Suppressor macrophage (primary cell): ENCODE results near the gene E2F7.
A peak's percentile ranks its signal among the peaks of the same experiment; 100 is the strongest.

ENCODE experiments used
- DNase-seq, 4 experiments: peaks; one replicate each; pipeline ENCODE4 v3.0.0-alpha.2; 2020 to 2022

Gene E2F7

DNA sequence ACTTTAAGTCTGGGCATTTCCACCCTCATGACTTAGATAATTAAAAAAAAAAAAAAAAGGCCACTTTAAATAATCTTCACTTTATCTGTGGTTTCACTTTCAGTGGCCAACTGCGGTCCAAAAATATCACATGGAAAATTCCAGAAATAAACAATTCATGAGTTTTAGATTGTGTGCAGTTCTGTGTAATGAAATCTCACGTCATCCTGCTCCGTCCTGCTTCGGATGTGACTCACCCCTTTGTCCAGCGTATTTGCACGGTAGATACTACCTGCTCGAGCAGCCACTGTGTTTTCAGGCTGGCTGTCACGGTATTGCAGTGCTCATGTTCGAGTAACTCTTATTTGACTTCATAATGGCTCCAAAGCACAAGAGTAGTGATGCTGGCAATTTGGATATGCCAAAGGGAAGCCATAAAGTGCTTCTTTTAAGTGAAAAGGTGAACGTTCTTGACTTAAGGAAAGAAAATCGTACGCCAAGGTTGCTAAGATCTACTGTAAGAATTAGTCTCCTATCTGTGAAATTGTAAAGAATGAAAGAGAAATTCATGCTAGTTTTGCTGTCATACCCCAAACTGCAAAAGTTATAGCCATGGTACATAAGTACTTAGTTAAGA, 2.4 kb downstream of the E2F7 start:
- DNase-seq = no peak

DNA sequence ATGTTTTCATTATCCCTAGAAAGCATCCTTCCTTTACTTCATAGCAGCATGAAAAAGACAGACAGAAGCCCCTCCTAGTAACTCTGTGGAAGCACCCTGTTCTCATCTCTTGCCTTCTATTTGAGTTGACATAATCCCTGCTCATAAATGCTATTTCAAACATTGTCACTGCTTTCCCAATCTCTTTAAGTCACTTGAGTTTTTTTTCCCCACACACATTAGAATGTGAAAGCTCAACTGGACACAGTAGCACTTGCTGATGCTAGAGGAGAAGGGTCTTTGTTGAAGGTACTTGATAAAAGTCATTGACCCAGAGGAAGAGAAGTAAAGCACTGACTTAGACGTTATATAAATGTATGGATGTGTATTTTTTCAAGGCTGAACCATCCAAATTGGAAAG, 3.0 kb downstream of the E2F7 start:
- DNase-seq = no peak

DNA sequence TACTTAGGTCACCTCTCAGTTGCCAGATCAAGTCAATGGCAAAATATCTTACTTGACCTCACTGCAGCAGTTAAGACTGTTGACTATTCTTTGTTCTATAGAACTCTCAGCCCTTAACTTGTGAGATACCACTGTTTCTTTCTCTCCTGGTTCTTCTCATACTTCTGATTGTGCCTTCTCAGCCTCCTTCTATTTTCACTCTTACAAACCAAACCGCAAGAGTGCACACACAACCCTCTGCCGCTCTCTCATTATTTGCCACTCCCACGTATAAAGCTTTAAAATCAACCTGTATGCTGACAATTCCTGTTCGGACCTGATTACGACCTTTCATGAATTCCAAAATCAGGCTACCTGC, 4.5 kb downstream of the E2F7 start:
- DNase-seq = no peak

DNA sequence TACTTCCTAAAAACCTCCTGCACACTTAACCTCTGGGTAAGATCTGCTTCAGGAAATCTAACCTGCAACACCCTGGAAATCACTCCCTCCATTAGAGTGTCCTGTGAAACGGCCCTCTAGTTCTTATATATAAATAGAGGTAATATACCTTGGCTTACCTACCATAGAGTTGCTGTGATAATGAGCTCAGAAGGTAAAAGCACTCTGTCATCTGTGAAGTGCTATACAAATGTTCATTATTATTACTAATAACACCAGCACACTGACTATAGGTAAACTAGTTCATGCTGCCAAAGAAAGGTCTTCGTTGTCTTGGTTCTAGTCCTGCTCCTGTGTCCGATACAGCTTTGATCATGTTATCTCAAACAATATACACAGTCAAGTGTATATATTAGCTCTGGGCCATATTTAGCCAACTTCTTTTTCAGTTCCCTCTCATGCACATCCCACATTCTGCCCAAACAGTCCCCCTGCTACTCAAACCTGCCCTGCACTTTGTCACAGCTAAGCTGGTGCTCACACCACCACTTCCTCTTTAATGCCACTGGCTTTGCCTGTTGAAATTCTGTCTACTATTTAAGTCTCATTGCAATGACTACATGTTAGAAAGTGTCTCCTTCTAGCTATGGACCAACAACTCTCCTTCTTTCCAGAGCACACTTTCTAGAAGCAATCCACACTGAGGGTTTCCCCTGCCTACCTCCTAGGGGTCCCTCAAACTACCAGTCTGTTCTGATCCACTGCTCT, 5.1 kb downstream of the E2F7 start:
- peak; percentile 55 to 81 (median 69) for DNase-seq

DNA sequence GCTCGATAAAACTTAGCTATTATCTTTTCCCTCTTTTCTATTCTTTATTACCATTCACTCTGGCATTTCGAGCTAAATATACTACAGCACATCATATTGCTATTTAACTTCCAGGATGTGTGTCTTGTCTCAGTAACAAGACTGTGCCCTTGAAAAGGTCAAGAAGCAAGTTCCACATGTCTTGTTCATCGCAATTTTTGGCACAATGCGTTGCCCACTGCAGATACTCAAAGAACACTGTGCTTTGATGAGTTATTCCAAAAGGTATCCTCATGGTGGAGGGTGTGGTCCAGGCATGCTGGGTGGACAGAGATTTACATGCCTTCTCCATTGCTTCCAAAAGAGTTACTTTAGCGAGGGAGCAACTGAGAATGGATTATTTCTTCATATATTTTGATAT, 6.6 kb downstream of the E2F7 start:
- DNase-seq = no peak

DNA sequence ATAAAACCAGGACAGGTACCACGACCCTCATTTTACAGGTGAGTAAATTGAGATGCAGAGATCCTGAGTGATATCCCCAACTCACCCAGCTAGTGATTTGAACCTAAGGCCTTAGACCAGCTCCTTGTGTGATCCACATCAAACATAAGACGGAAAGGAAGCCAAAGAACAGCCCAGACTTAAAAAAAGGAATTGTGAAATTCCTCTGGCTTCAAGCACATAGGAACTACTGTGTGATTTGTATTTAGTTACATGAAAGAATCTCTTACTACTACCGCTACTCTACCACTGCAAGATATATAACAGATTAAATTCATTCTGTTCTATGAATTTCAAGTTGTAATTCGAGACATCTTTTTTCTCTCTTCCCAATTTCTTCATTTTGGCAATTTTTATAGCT, 10.5 kb downstream of the E2F7 start:
- no peak for DNase-seq

DNA sequence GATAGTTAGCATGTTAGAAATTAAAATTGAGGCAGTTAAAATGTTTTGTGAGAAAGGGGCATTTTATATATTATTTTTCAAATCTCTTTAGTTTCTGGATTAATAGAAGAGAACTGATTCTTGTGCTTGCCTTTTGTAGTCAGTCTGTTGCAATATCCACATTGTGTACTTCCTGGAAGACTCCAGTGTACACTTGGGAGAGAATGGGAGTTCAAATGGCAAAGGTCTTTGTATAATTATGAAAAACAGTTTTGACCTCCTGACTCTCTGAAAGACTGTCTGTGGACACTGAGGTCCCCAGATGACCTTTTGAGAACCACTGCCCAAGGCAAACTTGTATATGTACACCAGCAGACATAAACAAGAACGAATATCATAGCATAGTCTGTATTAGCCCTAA, 12.1 kb downstream of the E2F7 start:
- no peak for DNase-seq

DNA sequence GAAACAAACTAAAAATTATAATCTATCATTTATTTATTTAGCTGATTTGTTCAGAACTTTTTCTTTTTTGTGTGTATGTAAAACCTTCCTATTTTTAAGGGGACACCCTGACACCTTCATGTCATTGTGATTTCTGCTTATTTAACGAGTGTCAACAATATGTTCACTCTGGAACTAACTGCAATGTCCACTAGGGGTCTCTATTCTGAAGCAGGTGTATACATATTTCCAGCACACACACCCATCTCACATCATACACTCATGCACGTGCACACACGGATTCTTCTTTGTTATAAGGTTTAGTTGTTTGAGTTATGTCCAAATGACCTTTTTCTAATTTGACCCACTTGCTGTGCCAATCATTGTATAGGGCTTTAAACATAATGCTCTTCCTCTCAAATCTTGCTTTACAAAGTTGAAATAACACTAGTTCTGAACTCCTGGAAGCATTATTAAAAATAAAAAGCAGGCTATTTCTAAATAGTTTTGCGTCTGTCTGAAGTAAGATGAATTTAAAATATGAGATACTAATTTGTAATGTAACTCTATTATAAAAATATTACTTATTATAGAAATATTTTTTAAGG, 15.5 kb downstream of the E2F7 start:
- DNase-seq = peak; percentile 56 to 77 (median 60)

DNA sequence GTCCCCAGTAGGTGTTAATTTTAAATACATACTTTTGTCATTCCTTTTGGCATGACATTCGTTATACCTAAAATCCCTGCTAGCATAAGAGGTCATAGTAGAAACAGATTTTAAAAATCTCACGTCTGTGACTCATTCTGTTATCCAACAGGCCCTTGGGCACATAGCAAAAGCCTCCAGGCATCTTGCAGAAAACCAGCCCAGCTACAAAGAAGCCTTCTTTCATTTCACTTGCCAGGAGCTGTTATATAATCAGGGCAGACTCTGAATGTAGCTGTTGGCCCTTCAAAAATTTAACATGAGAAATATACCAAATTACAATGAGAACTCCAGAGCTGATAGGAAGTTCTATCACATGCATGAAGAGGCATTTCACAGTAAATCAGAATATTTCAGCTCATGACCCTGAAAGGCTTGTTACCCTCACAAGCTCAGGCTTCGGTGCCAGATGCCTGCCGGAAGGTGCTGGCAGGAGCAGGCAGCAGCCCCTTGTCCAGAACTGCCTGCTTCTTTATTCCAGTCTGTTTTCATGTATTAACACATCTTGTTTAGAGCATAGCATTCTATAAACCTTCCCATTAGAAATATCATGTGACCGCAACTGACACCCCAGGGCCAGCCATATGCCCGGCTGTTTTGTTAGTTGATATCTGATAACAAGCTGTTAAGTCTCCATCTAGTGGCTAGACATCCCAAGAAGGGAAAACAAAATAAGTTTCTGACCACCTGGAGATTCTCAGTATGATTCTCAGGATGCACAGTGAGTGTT, 17.8 kb downstream of the E2F7 start:
- no peak for DNase-seq

DNA sequence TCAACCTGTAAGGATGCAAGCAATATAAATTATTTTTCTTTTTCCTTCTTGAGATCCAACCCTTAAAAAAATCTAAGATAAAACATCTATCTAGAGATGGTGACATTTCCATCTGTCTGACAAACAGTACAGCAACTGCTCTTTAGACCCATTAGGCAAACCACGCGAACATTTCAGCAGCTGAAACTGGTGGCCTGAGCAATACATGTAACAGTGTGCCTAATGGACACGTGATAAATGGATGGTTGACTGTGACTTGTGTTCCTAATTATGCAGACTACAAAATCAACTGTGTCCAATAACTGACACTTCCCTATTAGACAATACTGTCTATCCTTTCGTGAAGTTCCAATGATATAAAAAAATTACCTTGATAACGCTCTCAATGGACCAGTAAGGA, 18.9 kb downstream of the E2F7 start:
- DNase-seq = no peak

DNA sequence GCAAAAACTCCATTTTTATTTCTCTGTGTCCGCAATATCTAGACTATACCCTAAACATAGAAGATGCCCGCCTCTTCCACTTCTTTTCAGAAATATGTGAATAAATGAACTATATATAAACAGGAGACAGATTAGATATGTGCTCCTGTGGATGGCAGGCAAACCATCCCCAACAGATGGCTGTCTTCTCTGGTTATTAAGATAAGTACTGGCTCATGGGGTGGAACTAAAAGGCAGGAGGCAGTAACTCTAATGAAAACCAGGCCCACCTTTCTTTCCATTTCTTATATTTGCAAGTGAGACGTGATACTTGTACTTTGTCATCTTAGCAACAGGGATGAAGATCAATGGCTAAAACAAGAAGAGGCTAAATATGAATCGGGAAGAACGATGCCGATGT, 20.2 kb downstream of the E2F7 start:
- DNase-seq = no peak

DNA sequence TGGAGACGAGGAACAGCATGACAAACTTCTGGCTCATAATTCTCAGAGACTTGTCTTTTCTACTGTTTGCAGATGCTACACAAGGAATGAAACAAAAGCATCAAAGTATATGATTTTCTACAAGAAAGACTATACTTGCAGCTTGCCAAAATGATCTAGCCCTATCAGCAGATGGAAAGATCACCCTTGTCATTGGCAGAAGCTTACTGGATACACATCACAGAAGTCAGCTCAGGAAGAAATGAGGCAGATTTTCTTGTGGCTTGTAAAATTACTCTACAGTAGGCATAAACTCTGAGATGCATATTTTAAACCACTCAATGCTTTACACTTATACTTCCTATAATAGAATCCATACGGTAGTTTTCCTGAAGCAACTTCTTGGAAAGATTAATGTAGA, 20.6 kb downstream of the E2F7 start:
- no peak for DNase-seq

DNA sequence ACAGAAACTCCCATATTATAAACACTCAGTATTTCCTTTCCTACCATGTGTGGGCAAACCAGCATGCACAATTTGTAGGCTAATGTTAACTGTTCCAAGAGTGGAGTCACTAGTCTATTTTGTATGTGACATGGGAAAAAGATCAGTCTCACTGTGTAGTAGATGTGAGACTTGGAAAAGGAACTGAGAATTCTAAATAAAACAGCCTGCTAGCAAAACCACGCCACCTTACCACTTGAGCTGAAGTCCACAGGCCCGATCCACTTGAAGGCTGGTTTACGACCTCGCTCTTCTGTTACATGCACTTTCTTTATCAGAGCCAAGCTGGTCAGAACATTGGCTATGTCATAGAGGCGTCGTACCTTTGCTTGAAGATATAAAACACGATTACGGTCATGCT, 22.5 kb downstream of the E2F7 start:
- no peak for DNase-seq

DNA sequence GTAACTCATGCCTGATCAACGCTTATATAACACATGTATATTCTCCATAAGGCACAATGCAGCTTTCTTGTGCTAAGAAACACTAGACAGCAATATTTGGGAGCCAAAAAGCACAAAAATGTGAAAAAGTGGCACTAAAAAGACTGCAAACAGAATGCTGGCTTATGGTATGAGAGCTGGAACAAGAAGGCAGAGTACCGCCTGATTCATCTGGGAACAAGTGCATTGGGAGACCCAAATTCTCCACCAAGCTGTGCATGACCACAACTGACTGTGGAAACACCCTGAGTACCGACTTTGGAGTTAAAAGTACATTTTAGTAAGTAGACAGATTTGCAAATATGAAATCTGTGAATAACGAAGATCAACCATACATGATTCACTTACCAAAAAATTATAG, 25.1 kb downstream of the E2F7 start:
- no peak for DNase-seq

DNA sequence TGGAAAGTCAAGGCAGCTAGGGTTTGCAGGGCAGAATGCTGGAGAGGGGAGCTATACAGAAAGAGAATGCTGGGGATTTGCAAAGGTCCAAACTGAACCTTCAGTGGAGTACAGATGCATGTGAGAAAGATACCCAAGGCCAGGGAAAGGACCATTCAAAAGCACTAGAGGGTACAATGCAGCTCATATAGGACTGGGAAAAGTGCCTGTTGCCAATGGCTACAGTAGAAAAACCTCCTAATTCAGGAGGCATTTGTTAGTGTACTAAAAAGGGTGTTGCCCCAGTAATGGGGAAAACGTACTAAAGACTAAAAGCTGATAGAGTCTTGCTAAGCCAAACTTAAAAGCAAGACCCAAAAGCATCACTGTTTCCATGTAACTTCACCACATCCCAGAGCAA, 30.1 kb downstream of the E2F7 start:
- no peak for DNase-seq

DNA sequence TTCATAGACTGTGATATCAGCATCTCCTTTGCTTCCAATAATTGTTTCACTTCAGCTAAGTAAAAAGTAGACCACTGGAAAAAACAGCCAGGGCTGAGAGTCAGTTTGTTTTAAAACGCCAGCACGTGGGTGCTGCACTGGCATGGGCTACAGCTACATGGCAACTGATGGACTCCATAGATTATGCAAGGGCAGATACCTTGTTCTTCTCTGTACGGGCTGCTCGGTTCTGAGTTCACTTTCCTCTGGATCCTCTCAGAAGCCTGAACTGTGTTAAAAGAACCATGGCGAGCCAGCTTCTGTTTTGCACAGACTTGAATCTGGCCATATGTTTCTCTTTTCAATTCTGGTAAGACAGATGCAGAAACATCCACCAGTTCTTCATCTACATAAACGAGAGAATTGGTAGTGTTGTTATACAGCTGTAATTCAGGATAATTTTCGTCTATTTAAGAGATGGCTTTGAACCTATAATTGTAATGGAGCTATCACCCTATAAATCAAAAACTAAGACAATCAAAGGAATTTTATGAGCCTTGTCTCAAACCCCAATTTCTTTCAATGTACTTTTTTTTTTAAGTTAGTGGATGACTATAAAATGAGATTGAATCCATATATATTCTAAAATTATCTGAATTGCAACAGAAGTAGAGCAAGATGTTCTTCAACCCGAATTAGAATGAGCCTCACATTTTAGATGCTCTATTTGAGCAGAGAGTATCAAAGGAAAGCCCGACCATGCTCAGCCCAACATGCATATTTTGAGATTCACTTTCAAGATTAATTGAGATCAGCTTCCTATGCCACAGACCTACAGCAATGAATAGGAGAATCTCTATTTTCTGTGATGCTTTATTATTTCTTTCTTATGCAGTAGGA, 31.5 kb downstream of the E2F7 start:
- no peak for DNase-seq

DNA sequence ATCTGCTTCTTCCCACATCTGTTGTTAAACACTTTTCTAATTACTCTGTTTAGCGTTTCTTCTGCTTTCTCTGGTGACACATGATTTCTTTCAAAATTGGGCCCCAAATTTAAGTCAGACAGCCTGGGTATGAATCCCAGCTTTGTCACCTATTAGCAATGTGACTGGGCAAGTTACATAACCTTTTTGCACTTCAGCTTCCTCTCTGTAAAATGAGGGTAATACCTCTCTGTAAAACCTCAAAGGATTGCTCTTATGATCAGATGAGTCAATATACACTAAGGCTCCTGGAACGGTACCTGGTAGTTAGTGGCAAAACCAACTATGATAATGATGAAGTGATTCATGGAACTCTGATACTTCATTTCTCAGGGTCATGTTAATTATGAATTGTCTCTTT, 33.0 kb downstream of the E2F7 start:
- DNase-seq = peak in 3 of 4 experiments; percentile 6 to 56 (median 42)

DNA sequence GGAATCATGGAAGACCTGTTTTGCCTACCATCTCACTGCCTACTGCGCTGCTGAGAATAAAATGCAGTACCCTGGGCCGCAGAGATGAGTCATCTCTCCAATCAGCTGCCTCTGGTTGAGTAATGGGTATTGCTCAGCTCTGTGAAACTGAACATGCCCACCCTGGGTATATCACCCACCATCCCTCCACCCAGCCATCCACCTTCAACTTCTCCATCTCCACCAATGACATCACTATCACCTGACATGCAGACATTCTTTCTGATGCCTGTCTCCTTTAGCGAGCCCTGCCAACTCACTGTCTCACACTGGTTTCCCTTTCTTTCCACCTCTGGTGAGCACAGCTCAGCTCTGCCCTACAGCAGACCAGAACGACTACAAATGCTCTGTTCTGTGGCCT, 33.6 kb downstream of the E2F7 start:
- peak; percentile 5 to 55 (median 14) for DNase-seq

DNA sequence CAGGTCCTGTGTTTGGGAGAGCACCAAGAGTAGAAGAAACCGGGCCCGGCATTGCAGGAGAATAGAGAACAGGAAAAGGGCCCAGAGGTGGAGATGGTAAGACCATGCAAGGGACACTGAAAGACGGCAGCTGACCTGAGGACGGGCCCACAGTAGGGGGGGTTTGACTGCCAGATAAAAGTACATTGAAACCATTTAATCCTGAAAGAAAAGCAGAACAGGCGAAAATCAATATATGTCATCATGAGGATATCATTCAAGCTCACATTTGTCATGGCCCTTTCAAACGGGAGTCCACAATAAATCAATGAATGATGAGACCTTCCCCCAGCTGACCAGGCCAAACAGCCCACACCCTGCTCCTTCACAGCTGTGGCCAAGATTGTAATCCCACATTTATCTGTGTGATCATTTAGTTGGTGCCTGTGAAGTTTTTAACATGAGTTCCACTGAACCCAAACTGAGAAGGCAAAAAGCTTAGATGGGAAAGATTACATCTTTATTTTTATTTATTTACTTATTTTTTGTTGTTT, 39.5 kb downstream of the E2F7 start:
- DNase-seq = no peak

DNA sequence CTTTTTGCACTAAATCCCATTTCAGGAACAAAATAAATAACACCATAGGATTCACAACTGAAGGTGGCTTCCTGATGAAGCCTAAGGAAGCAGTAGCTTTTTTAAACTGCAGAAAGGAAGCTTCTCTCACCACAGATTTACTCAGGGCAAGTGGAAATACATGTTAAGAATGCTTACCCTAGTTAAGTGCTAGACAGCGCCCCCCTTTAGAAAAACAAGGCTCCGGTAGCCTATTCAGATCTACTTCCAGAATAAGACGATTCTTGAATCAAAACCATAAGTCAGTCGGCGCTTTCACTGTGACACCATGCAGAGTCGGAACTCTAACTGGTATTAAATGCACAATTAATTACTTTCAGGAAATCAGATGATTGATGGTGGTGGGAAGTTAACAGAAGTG, 41.9 kb downstream of the E2F7 start:
- peak in 1 of 4 experiments; percentile 5 for DNase-seq

DNA sequence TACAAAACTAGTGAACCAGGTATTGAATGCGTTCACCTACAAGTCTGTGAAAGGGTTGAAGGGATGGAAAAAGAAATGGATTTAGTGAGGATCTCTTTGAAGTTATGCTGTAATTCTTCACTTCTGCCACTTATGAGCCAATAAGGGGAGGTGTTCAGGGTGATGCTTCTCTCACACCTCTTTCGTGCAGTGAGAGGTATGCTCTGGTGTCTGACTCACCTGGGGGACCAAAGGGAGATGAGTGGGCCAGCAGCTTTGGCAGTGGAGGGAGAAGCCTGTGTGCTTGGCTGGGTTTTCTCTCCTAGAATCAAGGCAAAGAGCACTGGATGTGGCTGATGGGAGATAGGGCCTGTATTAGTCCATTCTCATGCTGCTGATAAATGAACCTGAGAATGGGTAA, 45.4 kb downstream of the E2F7 start:
- DNase-seq = no peak

DNA sequence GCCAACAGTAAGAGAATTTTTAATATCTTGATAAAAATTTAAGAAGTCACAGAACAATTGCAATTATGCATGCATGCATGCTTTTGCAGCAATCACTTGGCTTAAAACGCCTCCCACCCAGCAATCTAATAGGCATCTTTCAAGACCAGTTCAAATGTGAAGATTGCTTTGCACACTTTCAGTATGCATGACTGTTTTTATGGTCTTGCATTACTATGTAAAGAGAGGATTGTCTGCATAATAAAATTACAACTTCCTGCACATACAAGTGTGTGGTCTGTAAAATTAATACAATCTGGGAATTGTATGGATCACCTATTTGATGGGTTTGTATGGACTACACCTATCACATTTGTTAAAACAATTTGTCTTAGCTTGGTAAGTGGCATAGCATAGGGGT, 48.8 kb downstream of the E2F7 start:
- DNase-seq = no peak
